Mammary epithelial cell (primary cell): Measurements from ENCODE around the gene PLEKHA5.

Experiments
- EZH2 ChIP-seq: IDR thresholded peaks from 2 replicates; pipeline ENCODE4 v1.6.1; 2012; ENCODE audit warnings: low read length, inconsistent platforms, borderline replicate concordance
- TF ChIP-seq, protein P1 (sequence below), 2 donors: IDR thresholded peaks in 1 of 2; conservative IDR thresholded peaks in 1 of 2; 2 replicates each; pipeline ENCODE4 v1.5.1; 2011 to 2012; ENCODE audit warnings: inconsistent platforms in 2 of 2, low read length in 2 of 2, mild to moderate bottlenecking in 2 of 2, control low read depth in 1 of 2, low read depth in 1 of 2; ENCODE audit not compliant: insufficient read depth in 1 of 2; ENCODE audit errors: extremely low read depth in 1 of 2

- TF ChIP-seq, protein P1, sequence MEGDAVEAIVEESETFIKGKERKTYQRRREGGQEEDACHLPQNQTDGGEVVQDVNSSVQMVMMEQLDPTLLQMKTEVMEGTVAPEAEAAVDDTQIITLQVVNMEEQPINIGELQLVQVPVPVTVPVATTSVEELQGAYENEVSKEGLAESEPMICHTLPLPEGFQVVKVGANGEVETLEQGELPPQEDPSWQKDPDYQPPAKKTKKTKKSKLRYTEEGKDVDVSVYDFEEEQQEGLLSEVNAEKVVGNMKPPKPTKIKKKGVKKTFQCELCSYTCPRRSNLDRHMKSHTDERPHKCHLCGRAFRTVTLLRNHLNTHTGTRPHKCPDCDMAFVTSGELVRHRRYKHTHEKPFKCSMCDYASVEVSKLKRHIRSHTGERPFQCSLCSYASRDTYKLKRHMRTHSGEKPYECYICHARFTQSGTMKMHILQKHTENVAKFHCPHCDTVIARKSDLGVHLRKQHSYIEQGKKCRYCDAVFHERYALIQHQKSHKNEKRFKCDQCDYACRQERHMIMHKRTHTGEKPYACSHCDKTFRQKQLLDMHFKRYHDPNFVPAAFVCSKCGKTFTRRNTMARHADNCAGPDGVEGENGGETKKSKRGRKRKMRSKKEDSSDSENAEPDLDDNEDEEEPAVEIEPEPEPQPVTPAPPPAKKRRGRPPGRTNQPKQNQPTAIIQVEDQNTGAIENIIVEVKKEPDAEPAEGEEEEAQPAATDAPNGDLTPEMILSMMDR (conservative IDR thresholded peaks at IDR 0.05 in 1 of 2, IDR thresholded peaks at IDR 0.05 in 1 of 2; ENCODE audit: extremely low read depth in 1 of 2, insufficient read depth in 1 of 2, low read depth in 1 of 2, low read length in 2 of 2): no peak
- no peak for TF ChIP-seq EZH2
Observed at GRCh38 chr12:19161216-19161615, 31.7 kb downstream of the PLEKHA5 start.
